T-helper 2 cell treated with Interferon-gamma antibody and Interleukin-4, amounts not matched to agents 5 μg/mL and 100 μg/mL, for 36 hours (primary cell): Measurements from ENCODE around the gene FANCM.

Experiments
- DNase-seq: peaks from one replicate; pipeline ENCODE4 v3.0.0; 2021; ENCODE audit warnings: low spot score
- H3K27ac Mint-ChIP-seq: one replicate; pipeline ENCODE4 v1.8.0; 2021; ENCODE audit warnings: mild to moderate bottlenecking, mixed read lengths
- H3K27me3 Mint-ChIP-seq: one replicate; pipeline ENCODE4 v1.8.0; 2021; ENCODE audit warnings: low read depth, mixed read lengths
- H3K36me3 Mint-ChIP-seq: one replicate; pipeline ENCODE4 v1.8.0; 2021; ENCODE audit warnings: low read depth, mixed read lengths
- H3K4me1 Mint-ChIP-seq: one replicate; pipeline ENCODE4 v1.8.0; 2021; ENCODE audit warnings: low read depth, mixed read lengths
- H3K4me3 Mint-ChIP-seq: one replicate; pipeline ENCODE4 v1.8.0; 2022; ENCODE audit warnings: mild to moderate bottlenecking, moderate library complexity, mixed read lengths
- H3K9me3 Mint-ChIP-seq: one replicate; pipeline ENCODE4 v1.8.0; 2021; ENCODE audit warnings: mixed read lengths

The FANCM gene

GRCh38 chr14:45135659-45136395, at the start of gene FANCM:
TSS of gene FANCM (plus strand) at chr14:45135930. CDS start at chr14:45136032, 102 bp downstream.
- Mint-ChIP-seq H3K4me1 (peaks cover 30% of the 10 kb centered on the region), H3K36me3 (peaks cover 9% of the 10 kb centered on the region), H3K4me3 (peak within 1 kb of the TSS; percentile 100), H3K9me3 (no peaks in the 10 kb centered on the region), H3K27me3 (no peaks in the 10 kb centered on the region), H3K27ac (peak within 1 kb of the TSS; percentile 97)
- peak; percentile 88 for DNase-seq

GRCh38 chr14:45089813-45090212, 45.9 kb upstream of the FANCM start:
- DNase-seq, result peak; percentile 29
- Mint-ChIP-seq H3K9me3 (no peaks in the 10 kb centered on the region), H3K27ac (peak overlapping the region; percentile 39), H3K4me1 (peaks cover 50% of the 10 kb centered on the region), H3K36me3 (peaks cover 28% of the 10 kb centered on the region), H3K4me3 (no peak overlapping the region), H3K27me3 (no peaks in the 10 kb centered on the region)

- no peak overlapping the region for H3K4me3 Mint-ChIP-seq
- peaks cover 35% of the 10 kb centered on the region for H3K36me3 Mint-ChIP-seq
- H3K27me3 Mint-ChIP-seq, result no peaks in the 10 kb centered on the region
- no peak for DNase-seq
- no peak overlapping the region for H3K27ac Mint-ChIP-seq
- H3K9me3 Mint-ChIP-seq, result no peaks in the 10 kb centered on the region
- peaks cover 34% of the 10 kb centered on the region for H3K4me1 Mint-ChIP-seq
Measured at GRCh38 chr14:45091710-45092109, 44.0 kb upstream of the FANCM start.

- peaks cover 15% of the 10 kb centered on the region for H3K4me1 Mint-ChIP-seq
- no peak overlapping the region for H3K4me3 Mint-ChIP-seq
- no peak overlapping the region for H3K27ac Mint-ChIP-seq
- DNase-seq, result no peak
- no peaks in the 10 kb centered on the region for H3K9me3 Mint-ChIP-seq
- no peaks in the 10 kb centered on the region for H3K27me3 Mint-ChIP-seq
- peaks cover 51% of the 10 kb centered on the region for H3K36me3 Mint-ChIP-seq
Measured at GRCh38 chr14:45094275-45094674, 41.5 kb upstream of the FANCM start.

GRCh38 chr14:45095143-45095542, 40.6 kb upstream of the FANCM start:
- H3K4me1 Mint-ChIP-seq, result peaks cover 6% of the 10 kb centered on the region
- no peak overlapping the region for H3K4me3 Mint-ChIP-seq
- H3K27ac Mint-ChIP-seq, result no peak overlapping the region
- H3K27me3 Mint-ChIP-seq, result no peaks in the 10 kb centered on the region
- DNase-seq, result no peak
- peaks cover 53% of the 10 kb centered on the region for H3K36me3 Mint-ChIP-seq
- no peaks in the 10 kb centered on the region for H3K9me3 Mint-ChIP-seq

- DNase-seq, result no peak
- H3K4me3 Mint-ChIP-seq, result no peak overlapping the region
- peaks cover 2% of the 10 kb centered on the region for H3K4me1 Mint-ChIP-seq
- no peaks in the 10 kb centered on the region for H3K9me3 Mint-ChIP-seq
- peaks cover 61% of the 10 kb centered on the region for H3K36me3 Mint-ChIP-seq
- no peak overlapping the region for H3K27ac Mint-ChIP-seq
- no peaks in the 10 kb centered on the region for H3K27me3 Mint-ChIP-seq
Measured at GRCh38 chr14:45096218-45096617, 39.5 kb upstream of the FANCM start.

- peaks cover 3% of the 10 kb centered on the region for H3K4me1 Mint-ChIP-seq
- H3K27me3 Mint-ChIP-seq, result no peaks in the 10 kb centered on the region
- H3K36me3 Mint-ChIP-seq, result peaks cover 55% of the 10 kb centered on the region
- no peak overlapping the region for H3K4me3 Mint-ChIP-seq
- H3K9me3 Mint-ChIP-seq, result no peaks in the 10 kb centered on the region
- DNase-seq, result no peak
- no peak overlapping the region for H3K27ac Mint-ChIP-seq
Measured at GRCh38 chr14:45103806-45104205, 31.9 kb upstream of the FANCM start.

GRCh38 chr14:45104561-45104960, 31.2 kb upstream of the FANCM start:
- peaks cover 56% of the 10 kb centered on the region for H3K36me3 Mint-ChIP-seq
- DNase-seq, result no peak

GRCh38 chr14:45112896-45113781, 22.6 kb upstream of the FANCM start:
- H3K4me3 Mint-ChIP-seq, result no peak overlapping the region

More at GRCh38 chr14:45104561-45104960, 31.2 kb upstream of the FANCM start:
- Mint-ChIP-seq H3K4me1 (peaks cover 3% of the 10 kb centered on the region), H3K27ac (no peak overlapping the region), H3K27me3 (no peaks in the 10 kb centered on the region), H3K9me3 (no peaks in the 10 kb centered on the region), H3K4me3 (no peak overlapping the region)

GRCh38 chr14:45114327-45114726, 21.4 kb upstream of the FANCM start:
- DNase-seq, result no peak
- no peaks in the 10 kb centered on the region for H3K9me3 Mint-ChIP-seq
- peaks cover 65% of the 10 kb centered on the region for H3K36me3 Mint-ChIP-seq
- no peak overlapping the region for H3K27ac Mint-ChIP-seq
- H3K27me3 Mint-ChIP-seq, result no peaks in the 10 kb centered on the region
- H3K4me1 Mint-ChIP-seq, result peaks cover 12% of the 10 kb centered on the region
- no peak overlapping the region for H3K4me3 Mint-ChIP-seq

More at GRCh38 chr14:45112896-45113781, 22.6 kb upstream of the FANCM start:
- Mint-ChIP-seq H3K36me3 (peaks cover 67% of the 10 kb centered on the region), H3K4me1 (peaks cover 12% of the 10 kb centered on the region), H3K27ac (peak overlapping the region; percentile 58), H3K9me3 (no peaks in the 10 kb centered on the region), H3K27me3 (no peaks in the 10 kb centered on the region)
- DNase-seq, result no peak

- H3K9me3 Mint-ChIP-seq, result no peaks in the 10 kb centered on the region
- peaks cover 53% of the 10 kb centered on the region for H3K36me3 Mint-ChIP-seq
- no peak overlapping the region for H3K27ac Mint-ChIP-seq
Measured at GRCh38 chr14:45118594-45118993, 17.1 kb upstream of the FANCM start.

GRCh38 chr14:45120096-45120495, 15.6 kb upstream of the FANCM start:
- DNase-seq, result no peak
- Mint-ChIP-seq H3K4me1 (no peaks in the 10 kb centered on the region), H3K9me3 (no peaks in the 10 kb centered on the region), H3K27ac (no peak overlapping the region), H3K27me3 (no peaks in the 10 kb centered on the region), H3K36me3 (peaks cover 56% of the 10 kb centered on the region), H3K4me3 (no peak overlapping the region)

More at GRCh38 chr14:45118594-45118993, 17.1 kb upstream of the FANCM start:
- Mint-ChIP-seq H3K27me3 (no peaks in the 10 kb centered on the region), H3K4me3 (no peak overlapping the region), H3K4me1 (peaks cover 4% of the 10 kb centered on the region)
- DNase-seq, result no peak

- Mint-ChIP-seq H3K4me3 (no peak overlapping the region), H3K36me3 (peaks cover 46% of the 10 kb centered on the region), H3K9me3 (no peaks in the 10 kb centered on the region), H3K27ac (no peak overlapping the region), H3K4me1 (peaks cover 2% of the 10 kb centered on the region), H3K27me3 (no peaks in the 10 kb centered on the region)
- DNase-seq, result no peak
Measured at GRCh38 chr14:45123271-45123670, 12.5 kb upstream of the FANCM start.

- Mint-ChIP-seq H3K27ac (no peak overlapping the region), H3K27me3 (no peaks in the 10 kb centered on the region), H3K4me1 (peaks cover 5% of the 10 kb centered on the region), H3K36me3 (peaks cover 35% of the 10 kb centered on the region), H3K9me3 (no peaks in the 10 kb centered on the region), H3K4me3 (no peak overlapping the region)
- no peak for DNase-seq
Measured at GRCh38 chr14:45125754-45126153, 10.0 kb upstream of the FANCM start.
